Large intestine (tissue), 3 donors: ENCODE results near the gene TMEM129. TPM values are rescaled to one million over a fixed set of nuclear protein-coding genes. Genes with fewer than 3 reads are reported as not detected.

ENCODE experiments used
- DNase-seq, 2 donors: peaks; one replicate each; pipeline versions ENCODE4 v3.0.0 to v3.0.0-alpha.2; 2013
- H3K27ac ChIP-seq: one replicate; pipeline ENCODE4 v1.5.1; 2013; ENCODE audit warnings: low read length
- H3K27me3 ChIP-seq: 2 replicates; pipeline ENCODE4 v1.6.1; 2013; ENCODE audit warnings: low read length; ENCODE audit not compliant: control insufficient read depth, insufficient read depth
- H3K36me3 ChIP-seq: 2 replicates; pipeline ENCODE4 v1.6.1; 2013; ENCODE audit warnings: low read length; ENCODE audit not compliant: control insufficient read depth, insufficient read depth
- H3K4me1 ChIP-seq: one replicate; pipeline ENCODE4 v1.6.1; 2013; ENCODE audit warnings: low read length; ENCODE audit not compliant: control insufficient read depth, insufficient read depth
- H3K4me3 ChIP-seq: one replicate; pipeline ENCODE4 v1.5.1; 2013; ENCODE audit warnings: low read length
- H3K9me3 ChIP-seq: one replicate; pipeline ENCODE4 v1.6.1; 2013; ENCODE audit warnings: mild to moderate bottlenecking, low read depth, low read length, moderate library complexity; ENCODE audit not compliant: control insufficient read depth
- WGBS: methylation state at CpG from one replicate; pipeline ENCODE4 v1.1.5; 2013; ENCODE audit warnings: low lambda C conversion rate; ENCODE audit not compliant: insufficient coverage; 5-methylcytosine and 5-hydroxymethylcytosine counted together
- polyA plus RNA-seq: library from polyadenylated mRNA; unstranded; fragments of 120-200 nt; gene quantifications from one replicate; pipeline ENCODE4 v1.2.1, GENCODE V29; 2013

Gene TMEM129
- polyA plus RNA-seq, 1 donor = 29.5 TPM

- Histone ChIP-seq H3K4me3 (no peak overlapping the region), H3K36me3 (peaks cover 33% of the 10 kb centered on the region), H3K9me3 (peaks cover 12% of the 10 kb centered on the region), H3K27ac (no peak overlapping the region), H3K27me3 (no peaks in the 10 kb centered on the region), H3K4me1 (peaks cover 4% of the 10 kb centered on the region)
- no peak for DNase-seq
- no CpG with 5 or more reads among the region's 14 CpGs for WGBS
Observed at GRCh38 chr4:1744552-1744951, 23.4 kb upstream of the TMEM129 start.

DNA sequence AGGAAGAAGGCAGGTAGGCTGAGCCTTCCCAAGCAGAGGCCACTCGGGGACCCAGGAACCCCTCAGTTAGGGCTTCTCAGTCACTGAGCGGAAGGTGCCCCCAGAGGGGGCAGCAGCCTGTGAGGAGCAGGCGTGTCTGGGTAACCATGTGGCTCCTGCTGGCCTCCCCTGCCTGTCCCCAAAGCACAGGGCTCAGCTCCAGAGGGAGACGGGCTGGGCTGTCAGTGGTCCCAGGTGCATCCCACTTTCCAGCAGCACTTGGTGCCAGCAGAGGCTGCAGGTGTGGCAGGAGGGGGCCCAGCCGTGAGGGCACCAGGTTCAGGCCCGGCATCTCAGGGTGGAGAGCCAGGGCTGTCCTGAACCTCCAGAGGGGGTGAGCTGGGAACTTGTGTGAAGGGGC, 22.9 kb upstream of the TMEM129 start:
- H3K9me3 ChIP-seq = peaks cover 18% of the 10 kb centered on the region
- H3K27ac ChIP-seq = no peak overlapping the region
- no peaks in the 10 kb centered on the region for H3K27me3 ChIP-seq
- WGBS = no CpG with 5 or more reads among the region's 6 CpGs
- H3K4me1 ChIP-seq = peaks cover 4% of the 10 kb centered on the region
- H3K36me3 ChIP-seq = peaks cover 37% of the 10 kb centered on the region
- no peak overlapping the region for H3K4me3 ChIP-seq
- no peak for DNase-seq

DNA sequence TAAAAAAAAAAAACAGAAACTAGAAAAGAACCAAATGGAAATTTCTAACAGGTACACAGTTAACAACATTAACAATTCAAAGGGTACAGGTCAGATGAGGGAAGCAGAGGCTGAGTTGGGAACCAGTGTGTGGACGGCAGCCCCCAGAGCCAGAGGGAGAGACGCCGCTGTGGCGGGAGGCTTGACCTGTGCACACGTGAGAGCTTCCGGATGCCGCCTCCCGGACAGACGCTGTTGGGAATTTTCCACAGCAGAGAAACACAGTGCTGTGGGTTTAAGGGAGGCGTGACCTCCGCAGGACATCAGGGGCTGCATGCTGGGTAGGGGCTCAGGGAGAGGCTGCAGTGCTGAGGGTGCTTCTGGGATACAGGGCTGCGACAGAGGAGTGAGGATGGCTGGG, 22.4 kb upstream of the TMEM129 start:
- Histone ChIP-seq H3K4me3 (no peak overlapping the region), H3K4me1 (peaks cover 4% of the 10 kb centered on the region), H3K36me3 (peaks cover 37% of the 10 kb centered on the region), H3K27ac (no peak overlapping the region), H3K27me3 (no peaks in the 10 kb centered on the region), H3K9me3 (peaks cover 19% of the 10 kb centered on the region)
- WGBS = no CpG with 5 or more reads among the region's 12 CpGs
- no peak for DNase-seq

- H3K27ac ChIP-seq = no peak overlapping the region
- DNase-seq = no peak
- H3K9me3 ChIP-seq = peaks cover 35% of the 10 kb centered on the region
- peaks cover 59% of the 10 kb centered on the region for H3K36me3 ChIP-seq
- no peaks in the 10 kb centered on the region for H3K4me1 ChIP-seq
- H3K27me3 ChIP-seq = no peaks in the 10 kb centered on the region
- WGBS = no CpG with 5 or more reads among the region's 17 CpGs
- no peak overlapping the region for H3K4me3 ChIP-seq
Observed at GRCh38 chr4:1741208-1741607, 20.1 kb upstream of the TMEM129 start.

DNA sequence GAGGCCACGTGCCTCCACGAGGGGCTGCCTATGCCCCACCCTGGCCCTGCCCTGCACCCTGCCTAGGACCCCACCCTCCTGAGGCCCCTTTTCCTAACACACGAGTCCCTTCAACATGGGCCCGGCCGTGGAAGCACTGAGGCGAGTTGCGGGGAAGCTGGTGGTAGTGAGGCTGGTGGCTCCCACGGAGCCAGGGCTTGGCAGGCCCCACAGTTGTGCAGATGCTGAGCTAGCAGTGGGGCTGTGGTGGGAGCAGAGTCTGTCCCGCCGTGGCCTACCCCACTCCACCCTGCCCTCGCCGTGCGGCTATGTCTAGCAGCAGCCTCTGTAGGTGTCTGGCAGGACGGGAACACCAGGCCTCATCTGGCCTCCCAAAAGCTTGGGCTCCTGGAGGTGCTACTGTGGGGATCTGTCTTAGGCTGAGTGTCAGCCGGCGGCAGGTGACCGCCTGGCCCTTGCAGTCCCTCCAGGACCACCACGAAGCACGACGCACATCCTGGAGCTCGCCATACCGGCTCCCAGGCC, 19.0 kb upstream of the TMEM129 start:
- Histone ChIP-seq H3K9me3 (peaks cover 35% of the 10 kb centered on the region), H3K36me3 (peaks cover 67% of the 10 kb centered on the region), H3K4me1 (no peaks in the 10 kb centered on the region), H3K4me3 (no peak overlapping the region), H3K27me3 (no peaks in the 10 kb centered on the region), H3K27ac (no peak overlapping the region)
- WGBS = no CpG with 5 or more reads among the region's 22 CpGs
- no peak for DNase-seq

GRCh38 chr4:1739358-1739757, 18.2 kb upstream of the TMEM129 start:
- DNase-seq = no peak
- peaks cover 72% of the 10 kb centered on the region for H3K36me3 ChIP-seq
- H3K27me3 ChIP-seq = no peaks in the 10 kb centered on the region
- peaks cover 35% of the 10 kb centered on the region for H3K9me3 ChIP-seq
- no peaks in the 10 kb centered on the region for H3K4me1 ChIP-seq
- no peak overlapping the region for H3K4me3 ChIP-seq
- H3K27ac ChIP-seq = no peak overlapping the region
- no CpG with 5 or more reads among the region's 9 CpGs for WGBS

DNA sequence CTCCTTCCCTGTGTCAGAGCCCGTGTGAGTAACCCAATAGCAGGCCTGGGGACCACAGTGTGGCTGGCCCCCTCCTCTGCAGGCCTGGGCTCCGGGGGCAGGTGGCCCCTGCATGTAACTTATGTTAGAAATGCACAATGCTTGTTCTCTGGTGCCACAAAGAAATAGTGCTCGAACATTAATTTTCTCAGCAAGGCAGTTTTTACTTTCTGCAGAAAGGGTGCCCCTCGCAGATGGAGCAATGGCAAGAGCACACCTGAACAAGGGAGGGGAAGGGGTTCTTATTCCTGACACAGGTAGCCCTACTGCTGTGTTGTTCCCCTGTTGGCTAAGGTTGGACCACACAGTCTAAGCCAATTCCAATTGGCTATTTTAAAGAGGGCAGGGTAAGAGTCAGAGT, 17.3 kb upstream of the TMEM129 start:
- WGBS = no CpG with 5 or more reads among the region's 4 CpGs
- peaks cover 35% of the 10 kb centered on the region for H3K9me3 ChIP-seq
- H3K4me1 ChIP-seq = no peaks in the 10 kb centered on the region
- no peak overlapping the region for H3K4me3 ChIP-seq
- no peak for DNase-seq
- H3K27ac ChIP-seq = no peak overlapping the region
- H3K27me3 ChIP-seq = no peaks in the 10 kb centered on the region
- H3K36me3 ChIP-seq = peaks cover 70% of the 10 kb centered on the region

DNA sequence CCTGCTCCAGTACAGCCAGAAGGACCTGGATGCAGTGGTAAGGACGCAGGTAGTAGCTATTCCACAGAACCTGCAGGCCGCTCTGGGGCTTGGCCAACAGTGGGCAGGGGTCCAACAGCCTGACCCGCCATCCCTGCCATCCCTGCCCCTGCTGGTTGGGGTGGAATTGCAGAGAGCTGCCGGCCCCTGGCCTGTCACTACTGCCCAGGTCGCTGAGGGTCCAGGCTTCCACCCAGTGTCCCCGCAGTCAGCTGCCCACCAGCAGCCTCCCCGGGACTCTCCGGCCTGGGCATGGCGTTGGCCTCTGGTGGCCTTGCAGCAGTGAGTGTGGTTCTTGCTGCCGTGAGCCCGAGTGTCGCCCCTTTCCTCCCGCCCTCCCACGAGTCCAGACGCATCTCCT, 16.5 kb upstream of the TMEM129 start:
- Histone ChIP-seq H3K27me3 (no peaks in the 10 kb centered on the region), H3K27ac (no peak overlapping the region), H3K4me1 (no peaks in the 10 kb centered on the region), H3K36me3 (peaks cover 76% of the 10 kb centered on the region), H3K4me3 (no peak overlapping the region), H3K9me3 (peaks cover 35% of the 10 kb centered on the region)
- no CpG with 5 or more reads among the region's 15 CpGs for WGBS
- DNase-seq = no peak

- Histone ChIP-seq H3K9me3 (peaks cover 35% of the 10 kb centered on the region), H3K36me3 (peaks cover 72% of the 10 kb centered on the region), H3K27me3 (no peaks in the 10 kb centered on the region), H3K27ac (no peak overlapping the region), H3K4me3 (no peak overlapping the region), H3K4me1 (no peaks in the 10 kb centered on the region)
- DNase-seq = no peak
- 100% methylated on average over 1 of the region's 13 CpGs for WGBS
Observed at GRCh38 chr4:1736812-1737211, 15.7 kb upstream of the TMEM129 start.

DNA sequence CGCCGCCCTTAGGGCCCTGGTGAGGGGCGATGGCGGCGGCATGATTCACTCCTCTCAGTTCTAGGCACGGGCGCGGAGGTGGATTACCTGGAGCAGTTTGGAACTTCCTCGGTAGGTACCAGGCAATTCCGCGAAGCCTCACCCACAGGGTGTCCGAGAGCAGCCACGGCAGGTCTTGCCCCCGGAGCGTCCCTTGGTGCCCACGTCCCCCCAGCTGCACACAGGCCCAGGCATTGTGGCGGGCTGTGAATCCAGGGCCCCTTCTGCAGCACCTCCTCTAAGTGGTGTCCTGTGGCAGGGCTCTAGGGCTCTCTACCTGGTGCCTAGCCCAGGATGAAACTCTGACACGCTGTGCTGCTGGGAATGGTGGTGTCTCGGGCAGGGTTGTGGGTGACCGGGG, 14.1 kb upstream of the TMEM129 start:
- Histone ChIP-seq H3K4me3 (no peak overlapping the region), H3K36me3 (peaks cover 72% of the 10 kb centered on the region), H3K27me3 (no peaks in the 10 kb centered on the region), H3K9me3 (peaks cover 34% of the 10 kb centered on the region), H3K4me1 (no peaks in the 10 kb centered on the region), H3K27ac (no peak overlapping the region)
- WGBS = no CpG with 5 or more reads among the region's 20 CpGs
- no peak for DNase-seq

GRCh38 chr4:1732911-1733310, 11.8 kb upstream of the TMEM129 start:
- 100% methylated on average over 1 of the region's 10 CpGs for WGBS
- peaks cover 66% of the 10 kb centered on the region for H3K36me3 ChIP-seq
- DNase-seq = no peak

More at GRCh38 chr4:1732911-1733310, 11.8 kb upstream of the TMEM129 start:
- H3K4me3 ChIP-seq = no peak overlapping the region
- no peak overlapping the region for H3K27ac ChIP-seq
- H3K9me3 ChIP-seq = peaks cover 15% of the 10 kb centered on the region
- H3K27me3 ChIP-seq = no peaks in the 10 kb centered on the region
- no peaks in the 10 kb centered on the region for H3K4me1 ChIP-seq
